OCI-LY3 (cell line): ENCODE measurements around the gene TRABD2B.

Source experiments
- H2AFZ ChIP-seq: fragments of 200-600, 300-600 bp; shearing (Covaris generic); 2 replicates; pipeline ENCODE4 v1.6.0; 2014; ENCODE audit warnings: antibody characterized with exemption, low read depth, low read length
- H3K27ac ChIP-seq: fragments of 200-600, 300-600 bp; sonication (generic); 2 replicates; pipeline ENCODE4 v1.5.1; 2014; ENCODE audit warnings: mild to moderate bottlenecking, low read length, moderate library complexity, mixed read lengths
- H3K27me3 ChIP-seq: fragments of 200-600, 300-600 bp; sonication (generic); 2 replicates; pipeline ENCODE4 v1.6.1; 2014; ENCODE audit warnings: low read depth, low read length, mixed read lengths
- H3K36me3 ChIP-seq: fragments of 200-600, 300-600 bp; sonication (generic); replicated peaks from 2 replicates; pipeline ENCODE3; 2014; ENCODE audit warnings: low read depth, low read length, mixed read lengths
- H3K4me1 ChIP-seq: fragments of 300-600, 200-600 bp; sonication (generic); 2 replicates; pipeline ENCODE4 v1.6.1; 2014; ENCODE audit warnings: low read length, mixed read lengths
- H3K4me2 ChIP-seq: fragments of 200-600, 300-600 bp; sonication (generic); 2 replicates; pipeline ENCODE4 v1.6.1; 2014; ENCODE audit warnings: low read length, mixed read lengths
- H3K4me3 ChIP-seq: fragments of 300-600, 200-600 bp; sonication (generic); 2 replicates; pipeline ENCODE4 v1.5.1; 2014; ENCODE audit warnings: antibody characterized with exemption, mild to moderate bottlenecking, low read length, moderate library complexity
- H3K79me2 ChIP-seq: fragments of 300-600, 200-600 bp; shearing (Covaris generic); 2 replicates; pipeline ENCODE4 v1.6.1; 2014; ENCODE audit warnings: mild to moderate bottlenecking, low read length, mixed read lengths
- H3K9ac ChIP-seq: fragments of 300-600, 200-600 bp; shearing (Covaris generic); 2 replicates; pipeline ENCODE4 v1.6.0; 2014; ENCODE audit warnings: mild to moderate bottlenecking, low read length, moderate library complexity
- H3K9me3 ChIP-seq: fragments of 200-600, 300-600 bp; shearing (Covaris generic); 2 replicates; pipeline ENCODE4 v1.6.1; 2014; ENCODE audit warnings: low read length, mixed read lengths; ENCODE audit not compliant: insufficient read depth
- H4K20me1 ChIP-seq: fragments of 200-600, 300-600 bp; sonication (generic); 2 replicates; pipeline ENCODE4 v1.6.1; 2016; ENCODE audit warnings: low read length, mixed read lengths; ENCODE audit not compliant: insufficient read depth
- EZH2phosphoT487 ChIP-seq: fragments of 200-600 bp; shearing (Covaris generic); IDR thresholded peaks from 2 replicates; pipeline ENCODE4 v1.6.1; 2018; ENCODE audit warnings: antibody characterized with exemption, mixed run types, low read depth
- TF ChIP-seq, protein P1 (sequence below): fragments of 200-600, 300-600 bp; sonication (generic); IDR thresholded peaks from 2 replicates; pipeline ENCODE4 v1.5.1; 2014; ENCODE audit warnings: antibody characterized with exemption, low read length, low read depth

Gene TRABD2B

DNA sequence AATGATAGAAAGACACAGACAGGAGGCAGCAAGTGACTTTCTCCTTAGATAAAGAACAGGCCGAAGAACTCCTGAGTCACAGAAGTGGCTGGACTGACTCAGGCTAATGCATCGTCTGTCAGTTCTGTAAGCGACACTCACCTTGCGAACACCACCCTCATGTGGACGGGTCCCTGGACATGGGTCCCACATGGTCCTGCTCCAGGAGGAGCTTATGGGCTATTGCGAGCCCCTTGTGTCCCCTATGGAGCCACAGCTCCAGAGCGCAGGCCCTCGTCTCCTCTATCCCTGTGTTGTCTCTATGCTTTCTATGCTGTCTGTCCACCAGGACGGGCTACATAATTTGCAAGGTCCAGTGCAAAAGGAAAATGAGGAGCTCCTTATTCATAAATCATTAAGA, 85.8 kb downstream of the TRABD2B start:
- Histone ChIP-seq H3K4me2 (no peak overlapping the region), H3K4me3 (no peak overlapping the region), H3K9me3 (no peaks in the 10 kb centered on the region), H3K9ac (no peak overlapping the region), H3K79me2 (no peaks in the 10 kb centered on the region), H2AFZ (no peak overlapping the region), H3K27ac (no peak overlapping the region), H3K4me1 (no peaks in the 10 kb centered on the region), H3K36me3 (no peaks in the 10 kb centered on the region), H3K27me3 (peaks cover 6% of the 10 kb centered on the region; the same call in 1 of the 2 replicates), H4K20me1 (no peaks in the 10 kb centered on the region)
- TF ChIP-seq, protein P1, sequence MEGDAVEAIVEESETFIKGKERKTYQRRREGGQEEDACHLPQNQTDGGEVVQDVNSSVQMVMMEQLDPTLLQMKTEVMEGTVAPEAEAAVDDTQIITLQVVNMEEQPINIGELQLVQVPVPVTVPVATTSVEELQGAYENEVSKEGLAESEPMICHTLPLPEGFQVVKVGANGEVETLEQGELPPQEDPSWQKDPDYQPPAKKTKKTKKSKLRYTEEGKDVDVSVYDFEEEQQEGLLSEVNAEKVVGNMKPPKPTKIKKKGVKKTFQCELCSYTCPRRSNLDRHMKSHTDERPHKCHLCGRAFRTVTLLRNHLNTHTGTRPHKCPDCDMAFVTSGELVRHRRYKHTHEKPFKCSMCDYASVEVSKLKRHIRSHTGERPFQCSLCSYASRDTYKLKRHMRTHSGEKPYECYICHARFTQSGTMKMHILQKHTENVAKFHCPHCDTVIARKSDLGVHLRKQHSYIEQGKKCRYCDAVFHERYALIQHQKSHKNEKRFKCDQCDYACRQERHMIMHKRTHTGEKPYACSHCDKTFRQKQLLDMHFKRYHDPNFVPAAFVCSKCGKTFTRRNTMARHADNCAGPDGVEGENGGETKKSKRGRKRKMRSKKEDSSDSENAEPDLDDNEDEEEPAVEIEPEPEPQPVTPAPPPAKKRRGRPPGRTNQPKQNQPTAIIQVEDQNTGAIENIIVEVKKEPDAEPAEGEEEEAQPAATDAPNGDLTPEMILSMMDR: no peak
- TF ChIP-seq EZH2phosphoT487: no peak

DNA sequence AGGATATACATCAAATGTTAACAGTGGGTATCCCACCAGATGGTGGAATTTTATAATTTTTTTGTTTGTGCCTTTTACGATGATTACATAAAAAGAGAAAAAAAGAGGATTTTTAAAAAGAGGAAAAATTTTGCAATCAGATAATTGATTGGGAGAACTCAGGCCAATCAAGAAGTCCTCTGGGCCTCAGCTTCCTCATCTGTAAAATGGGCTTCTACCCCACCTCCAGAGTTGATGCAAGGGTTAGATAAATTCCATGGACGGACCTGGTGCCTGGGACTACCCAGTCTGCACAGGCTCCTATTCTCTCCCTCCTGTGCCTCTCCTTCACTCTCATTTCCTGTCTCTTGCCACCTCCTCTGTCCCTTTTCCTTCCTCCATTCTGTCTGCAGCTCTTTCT, 88.9 kb downstream of the TRABD2B start:
- Histone ChIP-seq H3K9me3 (no peaks in the 10 kb centered on the region), H3K27me3 (peaks cover 6% of the 10 kb centered on the region; the same call in 1 of the 2 replicates), H3K4me1 (no peaks in the 10 kb centered on the region), H3K27ac (no peak overlapping the region), H3K79me2 (no peaks in the 10 kb centered on the region), H3K36me3 (no peaks in the 10 kb centered on the region), H2AFZ (no peak overlapping the region), H3K4me2 (no peak overlapping the region), H3K9ac (no peak overlapping the region), H4K20me1 (no peaks in the 10 kb centered on the region), H3K4me3 (no peak overlapping the region)
- no peak for TF ChIP-seq EZH2phosphoT487
- TF ChIP-seq, protein P1: no peak

DNA sequence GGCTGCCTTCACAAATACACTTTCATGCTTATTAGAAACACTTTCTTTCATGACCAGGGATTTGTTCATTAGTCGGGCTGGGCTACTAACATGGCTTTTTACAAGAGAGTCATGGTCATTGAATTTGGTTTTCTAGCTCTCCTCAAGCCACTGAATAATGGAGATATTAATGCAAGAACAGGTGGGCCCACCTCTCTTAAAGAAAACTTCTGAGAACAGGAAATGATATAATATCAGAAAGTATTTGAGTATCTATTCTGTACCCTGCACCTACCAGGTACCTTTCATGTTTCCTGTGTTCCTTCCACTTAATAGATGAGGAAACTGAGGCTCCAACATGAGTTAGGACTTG, 90.0 kb downstream of the TRABD2B start:
- H3K9me3 ChIP-seq: no peaks in the 10 kb centered on the region
- no peak overlapping the region for H2AFZ ChIP-seq
- TF ChIP-seq, protein P1: no peak

GRCh38 chr1:47906527-47907176, 90.5 kb downstream of the TRABD2B start:
- Histone ChIP-seq H3K4me3 (no peak overlapping the region), H3K4me2 (no peak overlapping the region), H2AFZ (no peak overlapping the region), H3K36me3 (no peaks in the 10 kb centered on the region), H3K9ac (no peak overlapping the region), H3K79me2 (no peaks in the 10 kb centered on the region), H3K27me3 (peaks cover 3% of the 10 kb centered on the region; the same call in 1 of the 2 replicates), H3K27ac (no peak overlapping the region), H3K9me3 (no peaks in the 10 kb centered on the region), H3K4me1 (no peaks in the 10 kb centered on the region), H4K20me1 (no peaks in the 10 kb centered on the region)
- TF ChIP-seq, protein P1: no peak
- TF ChIP-seq EZH2phosphoT487: no peak

More for the DNA sequence above, 90.0 kb downstream of the TRABD2B start:
- Histone ChIP-seq H3K4me2 (no peak overlapping the region), H3K36me3 (no peaks in the 10 kb centered on the region), H4K20me1 (no peaks in the 10 kb centered on the region), H3K79me2 (no peaks in the 10 kb centered on the region), H3K9ac (no peak overlapping the region), H3K27me3 (peaks cover 6% of the 10 kb centered on the region; the same call in 1 of the 2 replicates), H3K4me3 (no peak overlapping the region), H3K4me1 (no peaks in the 10 kb centered on the region), H3K27ac (no peak overlapping the region)
